Measurements from ENCODE around the gene ZNF529. TPM values are rescaled to one million over a fixed set of nuclear protein-coding genes. Genes with fewer than 3 reads are reported as not detected.

ZNF529 gene
- polyA plus RNA-seq, 2 of the 4 experiments (the other 2 are of a cell fraction): 3.1 to 7.0 TPM

- TF ChIP-seq ZSCAN20 (CRISPR knock-in tag; IDR thresholded peaks at IDR 0.05): no peak
- no peak for TF ChIP-seq CBX2 (IDR thresholded peaks at IDR 0.05; ENCODE audit: borderline replicate concordance, low read depth)
- TF ChIP-seq JUN (IDR thresholded peaks at IDR 0.05): no peak
These were observed 4.3 kb upstream of the ZNF529 start (continued) for GRCh38 chr19:36577271-36577996.

- FAIRE-seq: peak; percentile 84
- ChIA-PET CTCF (interaction anchor here (0.6 kb wide), 1 partner anchor 238 kb away, joined by 3 read pairs; no protein-coding TSS in a partner anchor), POLR2A (no interaction called here)
- Histone ChIP-seq H3K9me3 (peaks cover 95% of the 10 kb centered on the region), H3K4me3 (no peak overlapping the region), H3K4me2 (no peak overlapping the region), H3K4me1 (no peaks in the 10 kb centered on the region), H3K27ac (no peak overlapping the region)
- WGBS (ENCODE audit: missing lambda C conversion rate): 84% methylated on average over 2 of the region's 2 CpGs
- ATAC-seq: no peak
- TF ChIP-seq EHMT2 (IDR thresholded peaks at IDR 0.05; ENCODE audit: low read depth): no peak
- TF ChIP-seq EP300 (IDR thresholded peaks at IDR 0.05): no peak
- TF ChIP-seq RCOR1 (IDR thresholded peaks at IDR 0.05; ENCODE audit: low read depth, low read length): no peak
- no peak for TF ChIP-seq BCL3 (IDR thresholded peaks at IDR 0.05)
- no peak for TF ChIP-seq ESRRA (IDR thresholded peaks at IDR 0.05; ENCODE audit: borderline replicate concordance, low read length)
- TF ChIP-seq CBX8 (IDR thresholded peaks at IDR 0.05): no peak
- TF ChIP-seq CBX2 (IDR thresholded peaks at IDR 0.05; ENCODE audit: borderline replicate concordance, low read depth): no peak
- TF ChIP-seq HEYL (CRISPR knock-in tag; IDR thresholded peaks at IDR 0.05): no peak
- TF ChIP-seq ZFP36 (IDR thresholded peaks at IDR 0.05; ENCODE audit: borderline replicate concordance, partially characterized antibody): no peak
- no peak for TF ChIP-seq TP53 (CRISPR knock-in tag; IDR thresholded peaks at IDR 0.05)
- TF ChIP-seq SREBF2 (IDR thresholded peaks at IDR 0.05): no peak
- no peak for TF ChIP-seq CTCF (IDR thresholded peaks at IDR 0.05)
- TF ChIP-seq PBX3 (IDR thresholded peaks at IDR 0.05): no peak
- TF ChIP-seq ATOH8 (CRISPR knock-in tag; IDR thresholded peaks at IDR 0.05; ENCODE audit: low read depth): no peak
- no peak for TF ChIP-seq PHF8 (IDR thresholded peaks at IDR 0.05; ENCODE audit: borderline replicate concordance, low read depth)
- TF ChIP-seq REST (IDR thresholded peaks at IDR 0.05): no peak
- TF ChIP-seq CHD4 (IDR thresholded peaks at IDR 0.05; ENCODE audit: borderline replicate concordance): no peak
- no peak for TF ChIP-seq HES2 (IDR thresholded peaks at IDR 0.05)
- no peak for TF ChIP-seq CHD2 (IDR thresholded peaks at IDR 0.05; ENCODE audit: low read length, partially characterized antibody)
- TF ChIP-seq JUNB (IDR thresholded peaks at IDR 0.05): no peak
- DNase-seq (ENCODE audit: low read depth in 1 of 2, low spot score in 1 of 2): no peak
These were observed 1.6 kb upstream of the ZNF529 start for GRCh38 chr19:36574741-36575140.
